Panc1 (cell line): Measurements from ENCODE around the gene RNU5B-1. TPM values are rescaled to one million over a fixed set of nuclear protein-coding genes. Genes with fewer than 3 reads are reported as not detected.
"Not testable (repeated sequence)": the region's sequence is repeated elsewhere in the genome, so short reads cannot be mapped to it uniquely, and the experiment has no call there.

Experiments
- ATAC-seq: fragments of 200-7000 bp; cut with Tn5 transposase; 2 replicates; pipeline ENCODE4 v1.9.1; 2020; ENCODE audit warnings: mild to moderate bottlenecking, moderate library complexity
- BruUV-seq: library from RNA; stranded (reverse); fragments of 400-500 nt; replicated peaks from 2 replicates; lab custom pipeline; 2021; lab: Mats Ljungman, UMichigan
- CTCF ChIA-PET: fragments of 300-600 bp; sonication (Branson Sonifier 250); formaldehyde crosslinking; loops from one replicate; lab custom pipeline; 2022; ENCODE audit warnings: antibody characterized with exemption; lab: Charles Lee
- POLR2A ChIA-PET: fragments of 300-600 bp; sonication (Branson Sonifier 250); formaldehyde crosslinking; loops from one replicate; lab custom pipeline; 2022; ENCODE audit warnings: antibody characterized with exemption; lab: Charles Lee
- DNase-seq: peaks from one replicate; pipeline ENCODE4 v3.0.0-alpha.2; 2010; ENCODE audit warnings: low read depth, low spot score
- H3K27ac ChIP-seq: 2 replicates; pipeline ENCODE4 v1.5.1; 2011; ENCODE audit warnings: mild to moderate bottlenecking, low read length, inconsistent platforms
- H3K27me3 ChIP-seq: fragments of 200-500 bp; sonication (Bioruptor generic); 2 replicates; pipeline ENCODE4 v1.6.0; 2014; ENCODE audit warnings: low read length, inconsistent platforms; ENCODE audit not compliant: control insufficient read depth, insufficient read depth
- H3K36me3 ChIP-seq: fragments of 200-500 bp; sonication (Bioruptor generic); 2 replicates; pipeline ENCODE4 v1.5.1; 2014; ENCODE audit warnings: inconsistent platforms, mild to moderate bottlenecking, low read length, moderate library complexity; ENCODE audit not compliant: control insufficient read depth, insufficient read depth
- H3K4me1 ChIP-seq: 2 replicates; pipeline ENCODE4 v1.5.1; 2011; ENCODE audit warnings: inconsistent platforms, mild to moderate bottlenecking, low read length, moderate library complexity; ENCODE audit not compliant: control insufficient read depth, insufficient read depth
- H3K4me3 ChIP-seq, 2 experiments: 2 replicates each; pipeline ENCODE4 v1.5.1; 2011 to 2012; ENCODE audit warnings: low read depth in 2 of 2, low read length in 2 of 2, mild to moderate bottlenecking in 2 of 2, inconsistent platforms in 1 of 2, moderate library complexity in 1 of 2
- H3K9me3 ChIP-seq: fragments of 200-500 bp; sonication (Bioruptor generic); 2 replicates; pipeline ENCODE4 v1.5.1; 2014; ENCODE audit warnings: low read depth, mild to moderate bottlenecking, inconsistent platforms, low read length, moderate library complexity; ENCODE audit not compliant: control insufficient read depth, insufficient read depth
- POLR2AphosphoS5 ChIP-seq: IDR thresholded peaks from 2 replicates; pipeline ENCODE4 v1.6.1; 2012; ENCODE audit warnings: mild to moderate bottlenecking, low read depth, low read length, moderate library complexity
- SIN3A ChIP-seq: IDR thresholded peaks from 2 replicates; pipeline ENCODE4 v1.6.1; 2012; ENCODE audit warnings: low read depth, mild to moderate bottlenecking, low read length, moderate library complexity, borderline replicate concordance; ENCODE audit not compliant: insufficient read depth
- TCF7L2 ChIP-seq: IDR thresholded peaks from 2 replicates; pipeline ENCODE4 v1.6.1; 2011; ENCODE audit warnings: mild to moderate bottlenecking, low read depth, low read length, inconsistent platforms
- in situ Hi-C: cut with HindIII; loops from 2 replicates; pipeline ENCODE4 v1.10.0; 2016; ENCODE audit warnings: low sequenced_read_pairs, low pct_unique_long_range_greater_than_20kb
- intact Hi-C: fragments of 100-400 bp; cut with micrococcal nuclease; formaldehyde crosslinking; loops from one replicate; pipeline ENCODE4 v1.10.0; 2022; ENCODE audit not compliant: unreplicated experiment
- total RNA-seq: library from RNA; stranded (reverse); gene quantifications from one replicate; pipeline ENCODE4 v1.2.1, GENCODE V29; 2021; ENCODE audit not compliant: unreplicated experiment
- TF ChIP-seq, protein P1 (sequence below): fragments of 450-650 bp; IDR thresholded peaks from 2 replicates; pipeline ENCODE4 v1.5.1; 2017; ENCODE audit warnings: mild to moderate bottlenecking
- TF ChIP-seq, protein P2 (sequence below), 2 experiments: IDR thresholded peaks; 2 replicates each; pipeline ENCODE4 v1.6.1; 2011 to 2012; ENCODE audit warnings: low read depth in 2 of 2, control low read depth in 1 of 2, low read length in 1 of 2, mild to moderate bottlenecking in 1 of 2, moderate library complexity in 1 of 2; ENCODE audit not compliant: insufficient read depth in 1 of 2

RNU5B-1 gene
- total RNA-seq, 1 experiment from 2014 or later, result not detected

DNA sequence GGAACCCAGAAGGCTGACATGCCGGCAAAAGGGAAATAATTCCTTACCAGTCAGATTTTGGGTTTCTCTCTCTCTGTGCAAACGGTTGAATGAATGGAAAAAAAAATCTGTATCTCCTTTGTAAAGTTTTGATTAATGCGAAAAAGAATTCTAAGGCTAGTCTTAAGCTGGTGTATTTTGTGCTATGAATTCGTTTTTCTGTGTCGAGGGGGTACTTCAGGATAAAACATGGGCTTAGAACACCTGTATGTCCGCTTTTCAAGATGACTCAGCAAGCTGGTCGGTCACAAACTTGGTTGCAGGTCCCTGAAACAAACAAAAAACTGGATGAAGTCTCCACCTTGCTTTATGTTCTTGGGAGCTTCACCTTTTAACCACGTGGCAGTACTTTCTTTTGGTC, 44.9 kb downstream of the RNU5B-1 start:
- TF ChIP-seq, protein P1, sequence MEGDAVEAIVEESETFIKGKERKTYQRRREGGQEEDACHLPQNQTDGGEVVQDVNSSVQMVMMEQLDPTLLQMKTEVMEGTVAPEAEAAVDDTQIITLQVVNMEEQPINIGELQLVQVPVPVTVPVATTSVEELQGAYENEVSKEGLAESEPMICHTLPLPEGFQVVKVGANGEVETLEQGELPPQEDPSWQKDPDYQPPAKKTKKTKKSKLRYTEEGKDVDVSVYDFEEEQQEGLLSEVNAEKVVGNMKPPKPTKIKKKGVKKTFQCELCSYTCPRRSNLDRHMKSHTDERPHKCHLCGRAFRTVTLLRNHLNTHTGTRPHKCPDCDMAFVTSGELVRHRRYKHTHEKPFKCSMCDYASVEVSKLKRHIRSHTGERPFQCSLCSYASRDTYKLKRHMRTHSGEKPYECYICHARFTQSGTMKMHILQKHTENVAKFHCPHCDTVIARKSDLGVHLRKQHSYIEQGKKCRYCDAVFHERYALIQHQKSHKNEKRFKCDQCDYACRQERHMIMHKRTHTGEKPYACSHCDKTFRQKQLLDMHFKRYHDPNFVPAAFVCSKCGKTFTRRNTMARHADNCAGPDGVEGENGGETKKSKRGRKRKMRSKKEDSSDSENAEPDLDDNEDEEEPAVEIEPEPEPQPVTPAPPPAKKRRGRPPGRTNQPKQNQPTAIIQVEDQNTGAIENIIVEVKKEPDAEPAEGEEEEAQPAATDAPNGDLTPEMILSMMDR, result no peak
- TF ChIP-seq SIN3A (no peak), POLR2AphosphoS5 (no peak), TCF7L2 (no peak)
- TF ChIP-seq, protein P2, sequence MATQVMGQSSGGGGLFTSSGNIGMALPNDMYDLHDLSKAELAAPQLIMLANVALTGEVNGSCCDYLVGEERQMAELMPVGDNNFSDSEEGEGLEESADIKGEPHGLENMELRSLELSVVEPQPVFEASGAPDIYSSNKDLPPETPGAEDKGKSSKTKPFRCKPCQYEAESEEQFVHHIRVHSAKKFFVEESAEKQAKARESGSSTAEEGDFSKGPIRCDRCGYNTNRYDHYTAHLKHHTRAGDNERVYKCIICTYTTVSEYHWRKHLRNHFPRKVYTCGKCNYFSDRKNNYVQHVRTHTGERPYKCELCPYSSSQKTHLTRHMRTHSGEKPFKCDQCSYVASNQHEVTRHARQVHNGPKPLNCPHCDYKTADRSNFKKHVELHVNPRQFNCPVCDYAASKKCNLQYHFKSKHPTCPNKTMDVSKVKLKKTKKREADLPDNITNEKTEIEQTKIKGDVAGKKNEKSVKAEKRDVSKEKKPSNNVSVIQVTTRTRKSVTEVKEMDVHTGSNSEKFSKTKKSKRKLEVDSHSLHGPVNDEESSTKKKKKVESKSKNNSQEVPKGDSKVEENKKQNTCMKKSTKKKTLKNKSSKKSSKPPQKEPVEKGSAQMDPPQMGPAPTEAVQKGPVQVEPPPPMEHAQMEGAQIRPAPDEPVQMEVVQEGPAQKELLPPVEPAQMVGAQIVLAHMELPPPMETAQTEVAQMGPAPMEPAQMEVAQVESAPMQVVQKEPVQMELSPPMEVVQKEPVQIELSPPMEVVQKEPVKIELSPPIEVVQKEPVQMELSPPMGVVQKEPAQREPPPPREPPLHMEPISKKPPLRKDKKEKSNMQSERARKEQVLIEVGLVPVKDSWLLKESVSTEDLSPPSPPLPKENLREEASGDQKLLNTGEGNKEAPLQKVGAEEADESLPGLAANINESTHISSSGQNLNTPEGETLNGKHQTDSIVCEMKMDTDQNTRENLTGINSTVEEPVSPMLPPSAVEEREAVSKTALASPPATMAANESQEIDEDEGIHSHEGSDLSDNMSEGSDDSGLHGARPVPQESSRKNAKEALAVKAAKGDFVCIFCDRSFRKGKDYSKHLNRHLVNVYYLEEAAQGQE (IDR thresholded peaks at IDR 0.05; ENCODE audit: insufficient read depth in 1 of 2, low read depth in 2 of 2, low read length in 1 of 2), result no peak
- Histone ChIP-seq H3K27me3 (peaks cover 2% of the 10 kb centered on the region; the same call in 1 of the 2 replicates), H3K36me3 (no peaks in the 10 kb centered on the region), H3K9me3 (no peaks in the 10 kb centered on the region; the same call in 1 of the 2 replicates), H3K4me3 (no peak overlapping the region), H3K27ac (no peak overlapping the region), H3K4me1 (no peaks in the 10 kb centered on the region)
- intact Hi-C loops, result no loop called here
- ChIA-PET CTCF (no interaction called here), POLR2A (no interaction called here)
- no peak for DNase-seq
- ATAC-seq, result no peak
- in situ Hi-C loops, result no loop called here
- no TSS peak for BruUV-seq

- H3K4me1 ChIP-seq, ATAC-seq, in situ Hi-C loops, intact Hi-C loops, CTCF ChIA-PET, H3K27ac ChIP-seq, DNase-seq, H3K4me3 ChIP-seq, BruUV-seq, H3K9me3 ChIP-seq, H3K36me3 ChIP-seq: not testable (repeated sequence)
- peaks cover 16% of the 10 kb centered on the region for H3K27me3 ChIP-seq
- POLR2A ChIA-PET, result interaction anchor here (0.6 kb wide), 1 partner anchor 21 kb away, joined by 3 read pairs; no protein-coding TSS in a partner anchor
Observed at GRCh38 chr15:65351972-65352371, 47.5 kb downstream of the RNU5B-1 start.

Other genes starting within 250 kb of the RNU5B-1 start
- 0.67 TPM for gene RASL12, start 236.7 kb upstream of the RNU5B-1 start, total RNA-seq
- gene KBTBD13, start 227.9 kb upstream of the RNU5B-1 start, total RNA-seq, result not detected
- 1.7 TPM for gene UBAP1L, start 189.5 kb upstream of the RNU5B-1 start, total RNA-seq
- gene PDCD7, start 170.9 kb upstream of the RNU5B-1 start, total RNA-seq, result 19.7 TPM
- gene CLPX, start 119.3 kb upstream of the RNU5B-1 start, total RNA-seq, result 49.9 TPM
- 0.08 TPM for gene CILP, start 93.2 kb upstream of the RNU5B-1 start, total RNA-seq
- 15.4 TPM for gene PARP16, start 17.8 kb upstream of the RNU5B-1 start, total RNA-seq
- not detected for gene RNU5A-1, start 8.6 kb upstream of the RNU5B-1 start, total RNA-seq
- 0.18 TPM for gene IGDCC3, start 73.3 kb downstream of the RNU5B-1 start, total RNA-seq
- 5.1 TPM for gene IGDCC4, start 118.3 kb downstream of the RNU5B-1 start, total RNA-seq
- gene DPP8, start 213.0 kb downstream of the RNU5B-1 start, total RNA-seq, result 36.2 TPM
- gene HACD3, start 225.8 kb downstream of the RNU5B-1 start, total RNA-seq, result 83.2 TPM